Measurements from ENCODE around the gene FRK.

DNA sequence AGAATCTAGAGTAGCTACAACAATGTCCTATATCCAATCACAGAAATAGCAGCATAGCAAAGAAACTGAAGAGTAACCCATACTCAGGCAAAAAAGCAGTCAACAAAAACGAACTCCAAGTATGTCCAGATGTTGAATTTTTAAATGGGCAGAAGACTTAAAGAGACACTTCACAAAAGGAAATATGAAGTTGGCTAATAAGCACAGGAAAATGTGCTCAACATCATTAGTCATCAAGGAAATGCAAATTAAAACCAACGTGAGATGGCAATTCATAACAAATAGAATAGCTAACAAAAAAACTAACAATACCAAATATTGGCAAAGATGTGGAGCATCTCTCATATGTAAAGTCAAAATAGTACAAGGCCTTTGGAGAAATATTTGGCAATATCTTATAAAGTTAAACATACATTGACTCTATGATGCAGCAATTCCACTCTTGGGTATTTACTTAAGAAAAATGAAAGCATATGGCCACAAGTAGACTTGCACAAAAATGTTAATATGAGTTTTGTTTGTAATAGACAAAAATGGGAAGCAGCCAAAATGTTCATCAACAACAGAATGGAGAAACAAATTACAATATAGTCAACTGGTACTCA lies 37.7 kb downstream of the FRK start:
- TF ChIP-seq CTCF (IDR thresholded peaks at IDR 0.05) (no peak), POLR2A (IDR thresholded peaks at IDR 0.05) (no peak)
